H9 (cell line): ENCODE results near the gene HGS. TPM values are rescaled to one million over a fixed set of nuclear protein-coding genes. Genes with fewer than 3 reads are reported as not detected.
A peak's percentile ranks its signal among the peaks of the same experiment; 100 is the strongest.

Experiments used
- DNase-seq: peaks from one replicate; pipeline ENCODE4 v3.0.0-alpha.2; 2017
- H2AFZ ChIP-seq: one replicate; pipeline ENCODE4 v1.6.1; 2013; ENCODE audit warnings: mild to moderate bottlenecking, low read length, control low read depth, moderate library complexity
- H2AK5ac ChIP-seq: 2 replicates; pipeline ENCODE4 v1.6.1; 2013; ENCODE audit warnings: low read length, control low read depth, mixed read lengths; ENCODE audit not compliant: insufficient read length
- H2BK120ac ChIP-seq: one replicate; pipeline ENCODE4 v1.6.1; 2013; ENCODE audit warnings: low read depth, mild to moderate bottlenecking, low read length, control low read depth, inconsistent platforms; ENCODE audit not compliant: poor library complexity, severe bottlenecking
- H2BK12ac ChIP-seq: 2 replicates; pipeline ENCODE4 v1.6.1; 2013; ENCODE audit warnings: low read length, control low read depth, mixed read lengths, low read depth; ENCODE audit not compliant: insufficient read length
- H2BK15ac ChIP-seq: 2 replicates; pipeline ENCODE4 v1.6.1; 2013; ENCODE audit warnings: low read depth, low read length, control low read depth
- H2BK20ac ChIP-seq: one replicate; pipeline ENCODE4 v1.6.1; 2013; ENCODE audit warnings: low read depth, mild to moderate bottlenecking, low read length, control low read depth, inconsistent platforms; ENCODE audit not compliant: poor library complexity, severe bottlenecking
- H2BK5ac ChIP-seq: 2 replicates; pipeline ENCODE4 v1.6.1; 2013; ENCODE audit warnings: low read length, control low read depth, mixed read lengths; ENCODE audit not compliant: insufficient read length
- H3K14ac ChIP-seq: 2 replicates; pipeline ENCODE4 v1.6.1; 2013; ENCODE audit warnings: low read length, control low read depth; ENCODE audit not compliant: insufficient read depth
- H3K18ac ChIP-seq: 2 replicates; pipeline ENCODE4 v1.6.1; 2013; ENCODE audit warnings: low read depth, mild to moderate bottlenecking, mixed read lengths, low read length, control low read depth; ENCODE audit not compliant: insufficient read length
- H3K23ac ChIP-seq: 2 replicates; pipeline ENCODE4 v1.6.1; 2013; ENCODE audit warnings: low read length, control low read depth, mixed read lengths, low read depth; ENCODE audit not compliant: insufficient read length
- H3K23me2 ChIP-seq: 2 replicates; pipeline ENCODE4 v1.6.1; 2013; ENCODE audit warnings: low read depth, mild to moderate bottlenecking, mixed read lengths, low read length, control low read depth; ENCODE audit not compliant: insufficient read length, poor library complexity, severe bottlenecking
- H3K27ac ChIP-seq: 2 replicates; pipeline ENCODE4 v1.5.1; 2013; ENCODE audit warnings: low read length, control low read depth, mixed read lengths, low read depth; ENCODE audit not compliant: insufficient read length
- H3K27me3 ChIP-seq: 2 replicates; pipeline ENCODE4 v1.6.1; 2013; ENCODE audit warnings: low read length, control low read depth, inconsistent platforms; ENCODE audit not compliant: insufficient read depth
- H3K4ac ChIP-seq: 2 replicates; pipeline ENCODE4 v1.6.1; 2013; ENCODE audit warnings: low read depth, mild to moderate bottlenecking, control low read depth, inconsistent platforms, low read length, moderate library complexity
- H3K4me1 ChIP-seq: 2 replicates; pipeline ENCODE4 v1.6.1; 2013; ENCODE audit warnings: low read length, control low read depth, inconsistent platforms; ENCODE audit not compliant: insufficient read depth
- H3K4me2 ChIP-seq: 2 replicates; pipeline ENCODE4 v1.6.1; 2013; ENCODE audit warnings: low read length, control low read depth, mixed read lengths; ENCODE audit not compliant: insufficient read length, insufficient read depth
- H3K56ac ChIP-seq: 2 replicates; pipeline ENCODE4 v1.6.1; 2013; ENCODE audit warnings: low read depth, mild to moderate bottlenecking, mixed read lengths, low read length, control low read depth; ENCODE audit not compliant: insufficient read length
- H3K79me1 ChIP-seq: 2 replicates; pipeline ENCODE4 v1.6.1; 2013; ENCODE audit warnings: low read depth, mild to moderate bottlenecking, moderate library complexity, low read length, control low read depth, inconsistent platforms; ENCODE audit not compliant: insufficient read depth, poor library complexity, severe bottlenecking
- H3K79me2 ChIP-seq: 2 replicates; pipeline ENCODE4 v1.6.1; 2013; ENCODE audit warnings: low read length, control low read depth, inconsistent platforms; ENCODE audit not compliant: insufficient read depth
- H3K9ac ChIP-seq: 2 replicates; pipeline ENCODE4 v1.6.1; 2013; ENCODE audit warnings: low read length, control low read depth, mixed read lengths; ENCODE audit not compliant: insufficient read length; ENCODE audit errors: extremely low read depth
- H3K9me3 ChIP-seq: one replicate; pipeline ENCODE4 v1.6.1; 2013; ENCODE audit warnings: low read depth, low read length, inconsistent platforms; ENCODE audit not compliant: control insufficient read depth
- H3T11ph ChIP-seq: one replicate; pipeline ENCODE4 v1.6.1; 2013; ENCODE audit warnings: mild to moderate bottlenecking, low read length, control low read depth, inconsistent platforms
- H4K20me1 ChIP-seq: one replicate; pipeline ENCODE4 v1.6.1; 2013; ENCODE audit not compliant: control insufficient read depth, insufficient read length, insufficient read depth
- H4K5ac ChIP-seq: 2 replicates; pipeline ENCODE4 v1.6.1; 2013; ENCODE audit warnings: low read depth, mild to moderate bottlenecking, mixed read lengths, low read length, control low read depth; ENCODE audit not compliant: insufficient read length
- H4K8ac ChIP-seq: replicated peaks from 2 replicates; pipeline ENCODE4 v1.6.1; 2013; ENCODE audit warnings: low read length, control low read depth, mixed read lengths, low read depth; ENCODE audit not compliant: insufficient read length
- H4K91ac ChIP-seq: 2 replicates; pipeline ENCODE4 v1.6.1; 2013; ENCODE audit warnings: low read depth, mild to moderate bottlenecking, moderate library complexity, mixed read lengths, low read length, control low read depth; ENCODE audit not compliant: insufficient read length
- H3K27ac Mint-ChIP-seq, 3 experiments: 2 replicates in 2 of 3; 3 replicates in 1 of 3; pipeline ENCODE4 v1.8.0; 2020 to 2021; ENCODE audit warnings: mixed read lengths in 3 of 3, mild to moderate bottlenecking in 1 of 3, moderate library complexity in 1 of 3
- H3K27me3 Mint-ChIP-seq: 2 replicates; pipeline ENCODE4 v1.8.0; 2021; ENCODE audit warnings: low read depth, mild to moderate bottlenecking, moderate library complexity, mixed read lengths
- H3K36me3 Mint-ChIP-seq, 3 experiments: 2 replicates in 2 of 3; 3 replicates in 1 of 3; pipeline ENCODE4 v1.8.0; 2020 to 2021; ENCODE audit warnings: low read depth in 3 of 3, mixed read lengths in 3 of 3; ENCODE audit not compliant: insufficient read depth in 1 of 3
- H3K4me1 Mint-ChIP-seq, 2 experiments: 2 replicates each; pipeline ENCODE4 v1.8.0; 2020; ENCODE audit warnings: mixed read lengths in 2 of 2
- H3K4me3 Mint-ChIP-seq, 2 experiments: 2 replicates in 1 of 2; 3 replicates in 1 of 2; pipeline ENCODE4 v1.8.0; 2020 to 2021; ENCODE audit warnings: mild to moderate bottlenecking in 2 of 2, mixed read lengths in 2 of 2, moderate library complexity in 1 of 2
- H3K9me3 Mint-ChIP-seq, 2 experiments: 2 replicates in 1 of 2; 3 replicates in 1 of 2; pipeline ENCODE4 v1.8.0; 2020; ENCODE audit warnings: mild to moderate bottlenecking in 2 of 2, mixed read lengths in 2 of 2, moderate library complexity in 1 of 2
- WGBS: extraction: QIAGEN DNeasy Blood & Tissue Kit; methylation state at CpG from one replicate; pipeline ENCODE4 v1.1.7; 2013; ENCODE audit warnings: missing lambda C conversion rate, low lambda C conversion rate, mixed read lengths; ENCODE audit not compliant: insufficient read length; ENCODE audit errors: extremely low coverage; 5-methylcytosine and 5-hydroxymethylcytosine counted together
- total RNA-seq: library from RNA; stranded (reverse); gene quantifications from 2 replicates; pipeline ENCODE4 v1.2.1, GENCODE V29; 2021
- TF ChIP-seq, protein P1 (sequence below): fragments of 200-600 bp; sonication (generic); conservative IDR thresholded peaks from 3 replicates; pipeline ENCODE4 v1.8.0; 2021; ENCODE audit warnings: antibody characterized with exemption, mild to moderate bottlenecking

Gene HGS
- total RNA-seq, 1 experiment from 2014 or later: 106 TPM

DNA sequence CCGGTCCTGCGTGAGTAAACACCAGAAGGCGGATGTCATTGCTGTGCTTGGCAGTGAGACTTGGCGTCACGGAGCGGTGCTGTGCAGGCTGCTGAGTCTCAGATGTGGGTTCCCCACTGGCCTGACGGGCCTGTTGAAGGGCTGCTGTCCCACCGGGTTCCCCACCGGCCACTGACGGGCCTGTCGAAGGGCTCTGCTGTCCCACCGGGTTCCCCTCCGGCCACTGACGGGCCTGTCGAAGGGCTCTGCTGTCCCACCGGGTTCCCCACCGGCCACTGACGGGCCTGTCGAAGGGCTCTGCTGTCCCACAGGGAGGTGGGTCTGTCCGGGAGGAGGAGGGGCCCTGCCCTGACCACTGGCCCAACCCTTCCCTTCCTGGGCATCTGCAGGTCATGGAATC lies 2.8 kb downstream of the HGS start:
- no peak overlapping the region for H3K56ac ChIP-seq
- Mint-ChIP-seq H3K36me3 (peaks cover 29 to 57% (median 57%) of the 10 kb centered on the region in 3 experiments), H3K4me3 (0 out of 5 replicates have a peak overlapping the region, but pooled peaks of 1 of the 2 experiments have one; percentile 20), H3K9me3 (no peaks in the 10 kb centered on the region), H3K27ac (no peak overlapping the region), H3K4me1 (peaks cover 14 to 20% of the 10 kb centered on the region in 2 experiments), H3K27me3 (no peaks in the 10 kb centered on the region)
- H3K23me2 ChIP-seq: peaks cover 10% of the 10 kb centered on the region
- H3K4me1 ChIP-seq: no peaks in the 10 kb centered on the region
- H2AK5ac ChIP-seq: no peak overlapping the region
- no peaks in the 10 kb centered on the region for H4K20me1 ChIP-seq
- no peak overlapping the region for H4K8ac ChIP-seq
- peaks cover 8% of the 10 kb centered on the region for H3K79me1 ChIP-seq
- H3K27ac ChIP-seq: no peak overlapping the region
- H2BK120ac ChIP-seq: no peak overlapping the region
- H4K91ac ChIP-seq: no peak overlapping the region
- H2BK15ac ChIP-seq: no peak overlapping the region
- DNase-seq: no peak
- no peaks in the 10 kb centered on the region for H3K9me3 ChIP-seq
- H3K9ac ChIP-seq: no peak overlapping the region
- H3K14ac ChIP-seq: no peak overlapping the region
- H3K79me2 ChIP-seq: peaks cover 11% of the 10 kb centered on the region; the same call in 1 of the 2 replicates
- no peak overlapping the region for H3K23ac ChIP-seq
- H2BK5ac ChIP-seq: no peak overlapping the region
- TF ChIP-seq, protein P1, sequence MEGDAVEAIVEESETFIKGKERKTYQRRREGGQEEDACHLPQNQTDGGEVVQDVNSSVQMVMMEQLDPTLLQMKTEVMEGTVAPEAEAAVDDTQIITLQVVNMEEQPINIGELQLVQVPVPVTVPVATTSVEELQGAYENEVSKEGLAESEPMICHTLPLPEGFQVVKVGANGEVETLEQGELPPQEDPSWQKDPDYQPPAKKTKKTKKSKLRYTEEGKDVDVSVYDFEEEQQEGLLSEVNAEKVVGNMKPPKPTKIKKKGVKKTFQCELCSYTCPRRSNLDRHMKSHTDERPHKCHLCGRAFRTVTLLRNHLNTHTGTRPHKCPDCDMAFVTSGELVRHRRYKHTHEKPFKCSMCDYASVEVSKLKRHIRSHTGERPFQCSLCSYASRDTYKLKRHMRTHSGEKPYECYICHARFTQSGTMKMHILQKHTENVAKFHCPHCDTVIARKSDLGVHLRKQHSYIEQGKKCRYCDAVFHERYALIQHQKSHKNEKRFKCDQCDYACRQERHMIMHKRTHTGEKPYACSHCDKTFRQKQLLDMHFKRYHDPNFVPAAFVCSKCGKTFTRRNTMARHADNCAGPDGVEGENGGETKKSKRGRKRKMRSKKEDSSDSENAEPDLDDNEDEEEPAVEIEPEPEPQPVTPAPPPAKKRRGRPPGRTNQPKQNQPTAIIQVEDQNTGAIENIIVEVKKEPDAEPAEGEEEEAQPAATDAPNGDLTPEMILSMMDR: no peak
- no peak overlapping the region for H3T11ph ChIP-seq
- no peaks in the 10 kb centered on the region for H3K27me3 ChIP-seq
- no peak overlapping the region for H2AFZ ChIP-seq
- H3K4ac ChIP-seq: no peak overlapping the region
- H4K5ac ChIP-seq: no peak overlapping the region
- no peak overlapping the region for H2BK20ac ChIP-seq
- no peak overlapping the region for H2BK12ac ChIP-seq
- H3K18ac ChIP-seq: no peak overlapping the region
- no CpG with 5 or more reads among the region's 20 CpGs for WGBS
- H3K4me2 ChIP-seq: no peak overlapping the region
